ENCODE measurements around the gene LRRC4B. TPM values are rescaled to one million over a fixed set of nuclear protein-coding genes. Genes with fewer than 3 reads are reported as not detected.

The LRRC4B gene
- total and polyA plus RNA-seq, 11 donors = 0.35 to 2.4 (median 0.97) TPM

DNA sequence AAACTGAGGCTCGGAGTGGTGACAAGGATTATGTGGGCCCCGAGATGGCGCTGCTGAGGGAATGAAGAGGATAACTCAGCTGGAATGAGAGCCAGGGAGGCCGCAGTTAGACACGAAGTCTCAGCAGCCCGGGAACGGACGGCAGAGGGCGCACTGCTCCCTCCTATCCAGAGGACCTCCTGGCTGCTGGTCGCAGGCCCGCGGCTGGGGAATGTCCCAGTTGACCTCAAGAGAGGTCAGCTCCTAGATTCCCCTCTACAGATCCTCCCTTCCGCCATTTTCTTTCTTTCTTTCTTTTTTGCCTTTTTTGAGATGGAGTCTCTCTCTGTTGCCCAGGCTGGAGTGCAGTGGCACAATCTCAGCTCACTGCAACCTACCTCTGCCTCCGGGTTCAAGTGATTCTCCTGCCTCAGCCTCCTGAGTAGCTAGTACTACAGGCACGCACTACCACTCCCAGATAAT lies 30.4 kb downstream of the LRRC4B start:
- 17 to 23% (median 21%) methylated on average over 15 of the region's 15 CpGs for WGBS, 4 donors
- intact Hi-C loops (cut with DNase I) = loop anchor here (1.0 to 10.0 kb wide), 5 partner anchors 245 to 385 kb away; partner anchors contain the start of gene KLK4 (in 1 of the 10)
- TF ChIP-seq CTCF (IDR thresholded peaks at IDR 0.05) (peak; percentile 62 to 82 (median 75)), POLR2A (IDR thresholded peaks at IDR 0.05) (no peak)
- no peaks in the 10 kb centered on the region for H3K36me3 ChIP-seq
- H3K27me3 ChIP-seq = no peaks in the 10 kb centered on the region
- no peak overlapping the region for H3K4me3 ChIP-seq
- H3K9me3 ChIP-seq = peaks cover 0 to 10% (median 5%) of the 10 kb centered on the region in 12 donors
- H3K27ac ChIP-seq = no peak overlapping the region
- H3K4me1 ChIP-seq = peaks cover 0 to 3% (median 0%) of the 10 kb centered on the region in 12 donors
- DNase-seq = peak; percentile 52 to 86 (median 80)
- peak; percentile 75 to 86 (median 82) for ATAC-seq

- WGBS, 4 donors = 82 to 87% (median 83%) methylated on average over 18 of the region's 18 CpGs
Observed at GRCh38 chr19:50537306-50537685, 30.9 kb downstream of the LRRC4B start.

DNA sequence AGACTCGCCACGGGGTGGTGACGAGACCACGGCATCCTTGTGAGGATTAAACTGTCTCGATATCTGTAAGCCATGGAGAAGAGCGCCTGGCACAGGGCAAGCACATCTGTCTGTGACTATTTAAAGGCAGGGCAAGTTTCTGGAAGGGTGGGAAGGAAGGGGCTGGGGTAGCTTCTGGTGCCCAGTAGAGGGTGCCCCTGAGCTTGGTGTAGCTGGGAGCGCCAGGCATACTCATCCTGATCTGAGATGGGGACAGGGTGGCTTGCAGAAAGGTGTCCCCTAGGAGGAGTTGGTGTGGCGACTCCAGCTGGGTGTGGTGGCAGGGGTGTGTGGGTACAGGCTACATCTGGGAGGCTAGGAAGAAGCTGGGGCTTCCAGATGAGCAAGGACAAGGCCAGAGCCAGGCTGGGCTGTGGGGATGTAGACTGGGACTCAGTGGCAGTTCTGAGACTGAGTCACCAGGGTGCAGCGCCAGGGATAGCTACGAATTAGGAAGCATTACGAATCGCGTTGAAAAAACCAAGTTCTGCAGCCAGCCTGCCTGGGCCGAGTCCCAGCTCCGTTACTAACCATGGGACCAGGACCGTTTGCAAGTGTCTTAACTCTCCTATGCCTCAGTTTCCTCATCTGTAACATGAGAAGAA lies 31.5 kb downstream of the LRRC4B start:
- no peak overlapping the region for H3K27ac ChIP-seq
- H3K4me1 ChIP-seq = peaks cover 0 to 3% (median 0%) of the 10 kb centered on the region in 12 donors
- H3K4me3 ChIP-seq = no peak overlapping the region
- intact Hi-C loops (cut with DNase I) = loop anchor here (1.0 to 10.0 kb wide), 5 partner anchors 246 to 386 kb away; partner anchors contain the start of gene KLK4 (in 1 of the 10)
- peaks cover 0 to 16% (median 9%) of the 10 kb centered on the region in 12 donors for H3K9me3 ChIP-seq
- ATAC-seq (peak in 1 of 4 donors; percentile 34), DNase-seq (no peak)
- TF ChIP-seq CTCF (IDR thresholded peaks at IDR 0.05) = no peak
- H3K36me3 ChIP-seq = no peaks in the 10 kb centered on the region
- 91 to 92% (median 92%) methylated on average over 16 of the region's 16 CpGs for WGBS, 4 donors
- no peaks in the 10 kb centered on the region for H3K27me3 ChIP-seq

More at GRCh38 chr19:50537306-50537685, 30.9 kb downstream of the LRRC4B start:
- ATAC-seq (no peak), DNase-seq (no peak)
- intact Hi-C loops (cut with DNase I) = loop anchor here (1.0 to 10.0 kb wide), 5 partner anchors 245 to 385 kb away; partner anchors contain the start of gene KLK4 (in 1 of the 10)
- Histone ChIP-seq H3K27me3 (no peaks in the 10 kb centered on the region), H3K36me3 (no peaks in the 10 kb centered on the region), H3K4me3 (no peak overlapping the region), H3K27ac (no peak overlapping the region), H3K9me3 (peaks cover 0 to 15% (median 8%) of the 10 kb centered on the region in 12 donors), H3K4me1 (peaks cover 0 to 3% (median 0%) of the 10 kb centered on the region in 12 donors)
- no peak for TF ChIP-seq CTCF (IDR thresholded peaks at IDR 0.05)
- TF ChIP-seq POLR2A (IDR thresholded peaks at IDR 0.05) = no peak

- Histone ChIP-seq H3K27ac (no peak overlapping the region), H3K9me3 (peaks cover 0 to 16% (median 9%) of the 10 kb centered on the region in 12 donors), H3K27me3 (peaks cover 0 to 9% (median 0%) of the 10 kb centered on the region in 9 donors), H3K36me3 (no peaks in the 10 kb centered on the region), H3K4me3 (no peak overlapping the region), H3K4me1 (peaks cover 0 to 3% (median 0%) of the 10 kb centered on the region in 12 donors)
- intact Hi-C loops (cut with DNase I) = loop anchor here in 8 of 10 donors (2.0 to 10.0 kb wide), 4 partner anchors 247 to 387 kb away; partner anchors contain the start of gene KLK4 (in 1 of the 8)
- no peak for TF ChIP-seq POLR2A (IDR thresholded peaks at IDR 0.05)
- TF ChIP-seq CTCF (IDR thresholded peaks at IDR 0.05) = no peak
- no peak for DNase-seq
- ATAC-seq = no peak
- WGBS, 4 donors = 82 to 88% (median 84%) methylated on average over 10 to 11 of the region's 11 CpGs
Observed at GRCh38 chr19:50535672-50536187, 32.5 kb downstream of the LRRC4B start.

Measured in heart left ventricle (tissue), 16 donors.